ENCODE measurements around the gene MPV17. TPM values are rescaled to one million over a fixed set of nuclear protein-coding genes. Genes with fewer than 3 reads are reported as not detected.

MPV17 gene
- total RNA-seq, 4 donors from 2014 or later, result 56.8 to 88.7 (median 77.1) TPM

Other genes with a start within 250 kb of the MPV17 start
- gene EMILIN1, start 244.5 kb downstream of the MPV17 start, total RNA-seq, result 10 to 100 TPM; 21.0 to 51.6 (median 33.5) TPM
- 1 to 10 TPM; 1.1 to 2.9 (median 1.4) TPM for gene KHK, start 236.3 kb downstream of the MPV17 start, total RNA-seq
- 1 to 10 TPM; 4.0 to 8.5 (median 6.2) TPM for gene CGREF1, start 204.0 kb downstream of the MPV17 start, total RNA-seq
- gene ABHD1, start 199.3 kb downstream of the MPV17 start, total RNA-seq, result 1 to 10 TPM in 1 of 4 donors, under 1 TPM in 1, not detected in 2; 0.75 to 1.5 TPM
- 10 to 100 TPM; 43.5 to 63.3 (median 52.4) TPM for gene PREB, start 188.5 kb downstream of the MPV17 start, total RNA-seq
- not detected for gene PRR30, start 183.7 kb downstream of the MPV17 start, total RNA-seq
- gene TCF23, start 174.1 kb downstream of the MPV17 start, total RNA-seq, result under 1 TPM in 1 of 4 donors, not detected in 3; under 0.01 TPM
- 100 to 1,000 TPM; 169 to 677 (median 199) TPM for gene ATRAID, start 111.1 kb downstream of the MPV17 start, total RNA-seq
- gene SLC5A6, start 110.8 kb downstream of the MPV17 start, total RNA-seq, result 10 to 100 TPM; 17.2 to 97.8 (median 39.4) TPM
- 10 to 100 TPM; 10.2 to 17.3 (median 13.9) TPM for gene CAD, start 105.7 kb downstream of the MPV17 start, total RNA-seq
- gene SLC30A3, start 60.0 kb downstream of the MPV17 start, total RNA-seq, result not detected
- under 1 TPM in 1 of 4 donors, not detected in 3; 0.88 TPM for gene DNAJC5G, start 47.7 kb downstream of the MPV17 start, total RNA-seq
- gene TRIM54, start 40.7 kb downstream of the MPV17 start, total RNA-seq, result under 1 TPM in 1 of 4 donors, not detected in 3; 0.66 TPM
- 1 to 10 TPM in 3 of 4 donors, not detected in 1; 1.7 to 3.4 (median 2.9) TPM for gene UCN, start 14.7 kb downstream of the MPV17 start, total RNA-seq
- 10 to 100 TPM; 28.0 to 43.0 (median 34.0) TPM for gene GTF3C2, start 33.7 kb upstream of the MPV17 start, total RNA-seq
- gene EIF2B4, start 47.2 kb upstream of the MPV17 start, total RNA-seq, result 10 to 100 TPM; 36.4 to 44.2 (median 42.2) TPM
- 100 to 1,000 TPM in 2 of 4 donors, 10 to 100 TPM in 2; 71.6 to 115 (median 102) TPM for gene SNX17, start 47.5 kb upstream of the MPV17 start, total RNA-seq
- 10 to 100 TPM in 1 of 4 donors, 1 to 10 TPM in 3; 4.9 to 12.8 (median 8.2) TPM for gene ZNF513, start 57.6 kb upstream of the MPV17 start, total RNA-seq
- 10 to 100 TPM; 28.2 to 51.1 (median 41.4) TPM for gene PPM1G, start 86.5 kb upstream of the MPV17 start, total RNA-seq
- 10 to 100 TPM; 47.4 to 73.3 (median 64.2) TPM for gene NRBP1, start 105.5 kb upstream of the MPV17 start, total RNA-seq
- gene KRTCAP3, start 119.3 kb upstream of the MPV17 start, total RNA-seq, result 1 to 10 TPM in 2 of 4 donors, under 1 TPM in 1, not detected in 1; 0.66 to 2.0 (median 1.1) TPM
- gene IFT172, start 166.6 kb upstream of the MPV17 start, total RNA-seq, result 10 to 100 TPM; 21.8 to 33.5 (median 25.5) TPM
- 10 to 100 TPM; 39.6 to 65.4 (median 50.9) TPM for gene FNDC4, start 172.1 kb upstream of the MPV17 start, total RNA-seq
- gene GCKR, start 173.7 kb upstream of the MPV17 start, total RNA-seq, result 1 to 10 TPM in 3 of 4 donors, not detected in 1; 1.4 to 2.1 (median 1.5) TPM

Measured in subcutaneous adipose tissue (tissue), 4 donors.